IMR-90 (cell line): ENCODE data around the gene RASSF6. TPM values are rescaled to one million over a fixed set of nuclear protein-coding genes. Genes with fewer than 3 reads are reported as not detected.
A peak's percentile ranks its signal among the peaks of the same experiment; 100 is the strongest.

Source experiments
- ATAC-seq: fragments of 200-7000 bp; cut with Tn5 transposase; 2 replicates; pipeline ENCODE4 v1.9.1; 2020; ENCODE audit warnings: low read depth, mild to moderate bottlenecking, moderate library complexity
- BruUV-seq: library from RNA; stranded (reverse); fragments of 400-500 nt; replicated peaks from 2 replicates; lab custom pipeline; 2021; lab: Mats Ljungman, UMichigan
- CTCF ChIA-PET: fragments of 300-600 bp; formaldehyde crosslinking; extraction: SDS; loops from one replicate; lab custom pipeline; 2021; ENCODE audit warnings: antibody characterized with exemption; lab: Yijun Ruan, JAX
- POLR2A ChIA-PET: fragments of 300-600 bp; sonication (Branson Sonifier 250); formaldehyde crosslinking; loops from one replicate; lab custom pipeline; 2022; ENCODE audit warnings: antibody characterized with exemption; ENCODE audit not compliant: unreplicated experiment; lab: Charles Lee
- DNase-seq: peaks from one replicate; pipeline ENCODE4 v3.0.0; 2013
- H2AFZ ChIP-seq: replicated peaks from 2 replicates; pipeline ENCODE3; 2013; ENCODE audit warnings: low read length, mild to moderate bottlenecking; ENCODE audit not compliant: poor library complexity
- H2AK5ac ChIP-seq: 2 replicates; pipeline ENCODE4 v1.6.1; 2013; ENCODE audit warnings: low read depth, low read length, inconsistent platforms
- H2AK9ac ChIP-seq: replicated peaks from 2 replicates; pipeline ENCODE3; 2013; ENCODE audit warnings: mild to moderate bottlenecking, low read depth, low read length, moderate library complexity; ENCODE audit not compliant: poor library complexity
- H2BK120ac ChIP-seq: 2 replicates; pipeline ENCODE4 v1.6.1; 2013; ENCODE audit warnings: low read depth, low read length, inconsistent platforms
- H2BK15ac ChIP-seq: 3 replicates; pipeline ENCODE4 v1.6.1; 2013; ENCODE audit warnings: low read depth, low read length, inconsistent platforms
- H2BK20ac ChIP-seq: 2 replicates; pipeline ENCODE4 v1.6.1; 2013; ENCODE audit warnings: low read depth, mild to moderate bottlenecking, inconsistent platforms, low read length, moderate library complexity
- H2BK5ac ChIP-seq: 2 replicates; pipeline ENCODE4 v1.6.1; 2013; ENCODE audit warnings: mild to moderate bottlenecking, low read depth, low read length, inconsistent platforms; ENCODE audit not compliant: poor library complexity, severe bottlenecking
- H3K14ac ChIP-seq: replicated peaks from 2 replicates; pipeline ENCODE4 v1.6.1; 2013; ENCODE audit warnings: low read depth, low read length, inconsistent platforms
- H3K18ac ChIP-seq: 2 replicates; pipeline ENCODE4 v1.6.1; 2013; ENCODE audit warnings: low read depth, low read length, control low read depth
- H3K23ac ChIP-seq: 2 replicates; pipeline ENCODE4 v1.6.1; 2013; ENCODE audit warnings: low read depth, low read length, inconsistent platforms
- H3K27ac ChIP-seq: 2 replicates; pipeline ENCODE4 v1.5.1; 2013; ENCODE audit warnings: mild to moderate bottlenecking, control low read depth, low read length; ENCODE audit not compliant: insufficient read depth
- H3K27me3 ChIP-seq: 2 replicates; pipeline ENCODE4 v1.6.1; 2013; ENCODE audit warnings: low read length; ENCODE audit not compliant: control insufficient read depth, insufficient read depth
- H3K36me3 ChIP-seq: 2 replicates; pipeline ENCODE4 v1.6.1; 2013; ENCODE audit warnings: low read length, mixed read lengths; ENCODE audit not compliant: control insufficient read depth, insufficient read depth
- H3K4ac ChIP-seq: 2 replicates; pipeline ENCODE4 v1.6.1; 2013; ENCODE audit warnings: low read depth, low read length, inconsistent platforms
- H3K4me1 ChIP-seq: 2 replicates; pipeline ENCODE4 v1.6.1; 2013; ENCODE audit warnings: low read length, mixed read lengths; ENCODE audit not compliant: control insufficient read depth, insufficient read depth
- H3K4me2 ChIP-seq: 2 replicates; pipeline ENCODE4 v1.6.1; 2013; ENCODE audit warnings: low read depth, mild to moderate bottlenecking, control low read depth, low read length, moderate library complexity
- H3K4me3 ChIP-seq: 2 replicates; pipeline ENCODE4 v1.5.1; 2013; ENCODE audit warnings: low read depth, mild to moderate bottlenecking, control low read depth, low read length, moderate library complexity; ENCODE audit not compliant: insufficient read depth
- H3K56ac ChIP-seq: 2 replicates; pipeline ENCODE4 v1.6.1; 2013; ENCODE audit warnings: low read length, inconsistent platforms; ENCODE audit not compliant: insufficient read depth; ENCODE audit errors: extremely low read depth
- H3K79me1 ChIP-seq, 2 experiments: 2 replicates each; pipeline ENCODE4 v1.6.1; 2013; ENCODE audit warnings: low read length in 2 of 2, inconsistent platforms in 1 of 2, low read depth in 1 of 2
- H3K9ac ChIP-seq: 2 replicates; pipeline ENCODE4 v1.6.1; 2013; ENCODE audit warnings: low read depth, low read length, control low read depth
- H3K9me1 ChIP-seq: 2 replicates; pipeline ENCODE4 v1.6.1; 2013; ENCODE audit warnings: low read length, inconsistent platforms; ENCODE audit not compliant: insufficient read depth
- H3K9me3 ChIP-seq: 2 replicates; pipeline ENCODE4 v1.6.1; 2013; ENCODE audit warnings: low read length; ENCODE audit not compliant: control insufficient read depth, insufficient read depth
- H4K20me1 ChIP-seq: 2 replicates; pipeline ENCODE4 v1.6.1; 2013; ENCODE audit warnings: low read length, inconsistent platforms; ENCODE audit not compliant: insufficient read depth
- H4K5ac ChIP-seq: 2 replicates; pipeline ENCODE4 v1.6.1; 2013; ENCODE audit warnings: mild to moderate bottlenecking, low read depth, low read length, control low read depth
- H4K8ac ChIP-seq, 2 experiments: 2 replicates each; pipeline ENCODE4 v1.6.1; 2013; ENCODE audit warnings: low read depth in 2 of 2, low read length in 2 of 2, control low read depth in 1 of 2, inconsistent platforms in 1 of 2
- H4K91ac ChIP-seq: 2 replicates; pipeline ENCODE4 v1.6.1; 2013; ENCODE audit warnings: low read depth, low read length, inconsistent platforms; ENCODE audit not compliant: insufficient read depth
- CEBPB ChIP-seq: IDR thresholded peaks from 2 replicates; pipeline ENCODE4 v1.6.1; 2012; ENCODE audit warnings: low read depth, low read length, improper control_type of control experiment
- RAD21 ChIP-seq: IDR thresholded peaks from 2 replicates; pipeline ENCODE4 v1.6.1; 2012; ENCODE audit warnings: low read length, improper control_type of control experiment
- SMC3 ChIP-seq: fragments of 150-350 bp; IDR thresholded peaks from 2 replicates; pipeline ENCODE4 v1.6.1; 2016; ENCODE audit warnings: low read depth, mild to moderate bottlenecking, antibody characterized with exemption, low read length, moderate library complexity
- WGBS, 2 experiments: methylation state at CpG; one replicate each; pipeline versions ENCODE4 v1.1.5 to v1.1.7; 2013; ENCODE audit warnings: missing lambda C conversion rate in 2 of 2; ENCODE audit not compliant: insufficient read length in 1 of 2; ENCODE audit errors: extremely low coverage in 2 of 2; 5-methylcytosine and 5-hydroxymethylcytosine counted together
- dilution Hi-C: fragments of 300-500 bp; cut with HindIII; formaldehyde crosslinking; loops from one replicate; pipeline ENCODE4 v1.14.3; 2018; ENCODE audit warnings: low sequenced_read_pairs; ENCODE audit not compliant: unreplicated experiment
- in situ Hi-C: fragments of 300-500 bp; cut with MboI; formaldehyde crosslinking; loops from 3 replicates; pipeline ENCODE4 v1.14.3; 2019; ENCODE audit warnings: low sequenced_read_pairs, inconsistent platforms, mixed read lengths
- intact Hi-C: fragments of 100-400 bp; cut with micrococcal nuclease; formaldehyde crosslinking; loops from 2 replicates; pipeline ENCODE4 v1.10.0; 2022
- polyA plus RNA-seq, 3 experiments: library from polyadenylated mRNA; depleted of rRNA; stranded (reverse); fragments of >200 nt; gene quantifications; 2 replicates each; pipeline ENCODE4 v1.2.3, GENCODE V29; 2012; ENCODE audit warnings: low replicate concordance in 1 of 3
- total RNA-seq: library from RNA; depleted of rRNA; stranded (reverse); fragments of >200 nt; gene quantifications from 2 replicates; pipeline ENCODE4 v1.2.3, GENCODE V29; 2012
- TF ChIP-seq, protein P1 (sequence below): conservative IDR thresholded peaks from 2 replicates; pipeline ENCODE4 v1.5.1; 2012; ENCODE audit warnings: mild to moderate bottlenecking, low read depth, low read length, improper control_type of control experiment

RASSF6 gene
- total and polyA plus RNA-seq, 2 of the 4 experiments (the other 2 are of a cell fraction), result not detected

DNA sequence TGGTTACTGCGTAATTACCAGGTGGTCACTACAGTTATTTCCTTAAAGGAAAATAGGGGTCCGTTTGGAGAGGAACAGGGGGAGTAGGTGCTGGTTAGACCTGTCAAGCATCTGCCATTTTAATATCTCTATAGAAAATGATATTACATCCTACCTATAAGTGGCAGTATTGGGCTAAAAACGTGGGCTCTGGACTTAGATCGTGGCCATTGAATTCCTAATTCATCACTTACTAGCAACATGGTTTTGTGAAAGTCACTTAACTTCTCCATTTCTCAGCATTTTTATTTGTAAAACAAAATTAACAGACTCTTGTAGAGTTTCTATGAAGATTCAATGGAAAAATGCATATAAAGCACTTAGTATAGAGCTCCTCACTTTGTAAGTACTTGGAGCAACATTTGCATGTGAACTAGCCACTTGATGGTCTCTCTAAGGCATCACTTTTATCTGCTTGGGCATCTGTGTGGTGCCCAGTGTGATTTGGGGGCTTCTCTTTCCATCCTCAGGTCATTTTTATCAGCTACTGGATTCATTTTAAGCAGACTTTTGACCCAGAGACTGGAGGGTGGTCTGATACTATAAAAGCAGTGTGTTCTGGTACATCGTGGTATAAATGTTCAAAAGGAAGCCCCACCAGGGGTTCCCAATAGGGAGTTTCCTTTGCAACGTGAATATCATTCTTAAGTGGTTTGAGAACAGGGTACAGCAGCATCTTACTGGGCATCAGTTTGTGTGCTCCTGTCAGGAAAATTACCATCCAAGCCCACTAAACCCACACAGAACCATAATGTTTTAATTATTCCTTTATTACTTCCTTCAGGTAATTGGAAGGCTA lies 42.7 kb upstream of the RASSF6 start:
- H4K8ac ChIP-seq, result peak overlapping the region; percentile 62 to 77
- peak overlapping the region; percentile 40 for H4K91ac ChIP-seq
- dilution Hi-C loops (no loop called here), intact Hi-C loops (loop anchor here (1.0 to 5.0 kb wide), 5 partner anchors 66 to 649 kb away; partner anchors contain the start of gene ANKRD17), in situ Hi-C loops (loop anchor here (5.0 to 25.0 kb wide), 4 partner anchors 259 to 649 kb away; partner anchors contain the start of genes CXCL3 and EPGN)
- H4K5ac ChIP-seq, result 0 out of 2 replicates have a peak overlapping the region, but pooled peaks have one; percentile 13
- H3K4me2 ChIP-seq, result no peak overlapping the region
- no peak overlapping the region for H3K23ac ChIP-seq
- H3K9ac ChIP-seq, result no peak overlapping the region; the same call in 1 of the 2 replicates
- H2AFZ ChIP-seq, result no peak overlapping the region
- H3K4me1 ChIP-seq, result peaks cover 6% of the 10 kb centered on the region
- POLR2A ChIA-PET, result no interaction called here
- peaks cover 4% of the 10 kb centered on the region; the same call in 1 of the 2 replicates for H3K9me1 ChIP-seq
- CTCF ChIA-PET, result interaction anchor here (1.1 to 3.2 kb wide), 4 partner anchors 313 to 475 kb away, joined by 4 to 12 read pairs (median 4); no protein-coding TSS in a partner anchor
- no peaks in the 10 kb centered on the region for H3K36me3 ChIP-seq
- peak overlapping the region; percentile 66 for H2AK5ac ChIP-seq
- H2AK9ac ChIP-seq, result no peak overlapping the region
- H3K18ac ChIP-seq, result peak overlapping the region; percentile 43
- H2BK15ac ChIP-seq, result peak overlapping the region; percentile 81
- peak overlapping the region; percentile 11 for H2BK20ac ChIP-seq
- BruUV-seq, result no TSS peak
- H3K14ac ChIP-seq, result peak overlapping the region; percentile 18; the same call in 1 of the 2 replicates
- H3K4ac ChIP-seq, result peak overlapping the region; percentile 59
- H2BK120ac ChIP-seq, result peak overlapping the region; percentile 86
- no peaks in the 10 kb centered on the region for H3K79me1 ChIP-seq
- H2BK5ac ChIP-seq, result peak overlapping the region; percentile 77
- H3K9me3 ChIP-seq, result no peaks in the 10 kb centered on the region
- peak; percentile 64 for ATAC-seq
- peak; percentile 77 for DNase-seq
- H3K4me3 ChIP-seq, result no peak overlapping the region
- TF ChIP-seq CEBPB (no peak), SMC3 (peak; percentile 79), RAD21 (peak; percentile 87)
- TF ChIP-seq, protein P1, sequence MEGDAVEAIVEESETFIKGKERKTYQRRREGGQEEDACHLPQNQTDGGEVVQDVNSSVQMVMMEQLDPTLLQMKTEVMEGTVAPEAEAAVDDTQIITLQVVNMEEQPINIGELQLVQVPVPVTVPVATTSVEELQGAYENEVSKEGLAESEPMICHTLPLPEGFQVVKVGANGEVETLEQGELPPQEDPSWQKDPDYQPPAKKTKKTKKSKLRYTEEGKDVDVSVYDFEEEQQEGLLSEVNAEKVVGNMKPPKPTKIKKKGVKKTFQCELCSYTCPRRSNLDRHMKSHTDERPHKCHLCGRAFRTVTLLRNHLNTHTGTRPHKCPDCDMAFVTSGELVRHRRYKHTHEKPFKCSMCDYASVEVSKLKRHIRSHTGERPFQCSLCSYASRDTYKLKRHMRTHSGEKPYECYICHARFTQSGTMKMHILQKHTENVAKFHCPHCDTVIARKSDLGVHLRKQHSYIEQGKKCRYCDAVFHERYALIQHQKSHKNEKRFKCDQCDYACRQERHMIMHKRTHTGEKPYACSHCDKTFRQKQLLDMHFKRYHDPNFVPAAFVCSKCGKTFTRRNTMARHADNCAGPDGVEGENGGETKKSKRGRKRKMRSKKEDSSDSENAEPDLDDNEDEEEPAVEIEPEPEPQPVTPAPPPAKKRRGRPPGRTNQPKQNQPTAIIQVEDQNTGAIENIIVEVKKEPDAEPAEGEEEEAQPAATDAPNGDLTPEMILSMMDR, result peak; percentile 72
- no peaks in the 10 kb centered on the region for H3K27me3 ChIP-seq
- peak overlapping the region; percentile 19; the same call in 1 of the 2 replicates for H3K56ac ChIP-seq
- no CpG with 5 or more reads among the region's 6 CpGs for WGBS, 2 experiments
- H4K20me1 ChIP-seq, result no peaks in the 10 kb centered on the region
- H3K27ac ChIP-seq, result no peak overlapping the region; the same call in 1 of the 2 replicates
